CD14-positive monocyte (primary cell): ENCODE measurements around the gene UBIAD1. TPM values are rescaled to one million over a fixed set of nuclear protein-coding genes. Genes with fewer than 3 reads are reported as not detected.

Experiments
- DNase-seq, 3 donors: peaks; one replicate each; pipeline ENCODE4 v3.0.0-alpha.2; 2011 to 2022
- H2AFZ ChIP-seq: 2 replicates; pipeline ENCODE4 v1.6.0; 2012; ENCODE audit warnings: mild to moderate bottlenecking, low read depth, low read length, inconsistent platforms; ENCODE audit not compliant: insufficient read depth, poor library complexity, severe bottlenecking
- H3K27ac ChIP-seq, 2 donors: 1 replicate in 1 of 2; 2 replicates in 1 of 2; pipeline ENCODE4 v1.5.1; 2012 to 2013; ENCODE audit warnings: low read length in 2 of 2, control low read depth in 1 of 2, inconsistent platforms in 1 of 2, low read depth in 1 of 2, mild to moderate bottlenecking in 1 of 2
- H3K27me3 ChIP-seq, 2 donors: one replicate each; pipeline versions ENCODE4 v1.6.0 to v1.6.1; 2011 to 2013; ENCODE audit warnings: low read length in 2 of 2; ENCODE audit not compliant: control insufficient read depth in 2 of 2, insufficient read depth in 2 of 2
- H3K36me3 ChIP-seq, 2 donors: replicated peaks in 1 of 2; 1 replicate in 1 of 2; 2 replicates in 1 of 2; pipeline versions ENCODE4 v1.5.1 to v1.6.1; 2012 to 2013; ENCODE audit warnings: low read length in 2 of 2, control low read depth in 1 of 2, inconsistent platforms in 1 of 2, mild to moderate bottlenecking in 1 of 2; ENCODE audit not compliant: insufficient read depth in 2 of 2, control insufficient read depth in 1 of 2
- H3K4me1 ChIP-seq, 2 donors: 1 replicate in 1 of 2; 2 replicates in 1 of 2; pipeline versions ENCODE4 v1.5.1 to v1.6.1; 2012 to 2013; ENCODE audit warnings: low read length in 2 of 2, control low read depth in 1 of 2, inconsistent platforms in 1 of 2, mild to moderate bottlenecking in 1 of 2, moderate library complexity in 1 of 2; ENCODE audit not compliant: insufficient read depth in 2 of 2, control insufficient read depth in 1 of 2
- H3K4me2 ChIP-seq: replicated peaks from 2 replicates; pipeline ENCODE3; 2012; ENCODE audit warnings: low read length, moderate library complexity, mild to moderate bottlenecking; ENCODE audit not compliant: poor library complexity, severe bottlenecking; ENCODE audit errors: extremely low read depth
- H3K4me3 ChIP-seq, 3 experiments: fragments of 200-600 bp in 1 of 3; sonication (generic) in 1 of 3; replicated peaks in 1 of 3; 1 replicate in 2 of 3; 2 replicates in 1 of 3; pipeline ENCODE4 v1.5.1; 2011 to 2013; ENCODE audit warnings: low read length in 3 of 3, mild to moderate bottlenecking in 3 of 3, control low read depth in 2 of 3, low read depth in 2 of 3, inconsistent platforms in 1 of 3, moderate library complexity in 1 of 3
- H3K79me2 ChIP-seq: 2 replicates; pipeline ENCODE4 v1.6.0; 2012; ENCODE audit warnings: mild to moderate bottlenecking, control low read depth, inconsistent platforms, low read length, moderate library complexity; ENCODE audit not compliant: insufficient read depth
- H3K9ac ChIP-seq: 2 replicates; pipeline ENCODE4 v1.6.0; 2017; ENCODE audit warnings: low read length, mild to moderate bottlenecking; ENCODE audit not compliant: insufficient read depth, poor library complexity, severe bottlenecking
- H3K9me3 ChIP-seq, 2 donors: replicated peaks in 1 of 2; 1 replicate in 1 of 2; 2 replicates in 1 of 2; pipeline versions ENCODE4 v1.5.1 to v1.6.1; 2012 to 2013; ENCODE audit warnings: low read length in 2 of 2, control low read depth in 1 of 2; ENCODE audit not compliant: control insufficient read depth in 1 of 2, insufficient read depth in 1 of 2
- H4K20me1 ChIP-seq: 2 replicates; pipeline ENCODE4 v1.6.0; 2012; ENCODE audit warnings: mild to moderate bottlenecking, low read length, control low read depth, moderate library complexity; ENCODE audit not compliant: insufficient read depth
- H3K27ac Mint-ChIP-seq, 7 donors: one replicate each; pipeline ENCODE4 v1.8.0; 2020; ENCODE audit warnings: mild to moderate bottlenecking in 7 of 7, mixed read lengths in 7 of 7, moderate library complexity in 6 of 7, inconsistent platforms in 2 of 7
- H3K27me3 Mint-ChIP-seq, 3 donors: one replicate each; pipeline ENCODE4 v1.8.0; 2021 to 2022; ENCODE audit warnings: low read depth in 3 of 3, mild to moderate bottlenecking in 3 of 3, mixed read lengths in 3 of 3, moderate library complexity in 3 of 3, inconsistent platforms in 1 of 3
- H3K36me3 Mint-ChIP-seq, 2 donors: one replicate each; pipeline ENCODE4 v1.8.0; 2020; ENCODE audit warnings: mixed read lengths in 2 of 2, inconsistent platforms in 1 of 2, mild to moderate bottlenecking in 1 of 2
- H3K4me1 Mint-ChIP-seq: one replicate; pipeline ENCODE4 v1.8.0; 2020; ENCODE audit warnings: mild to moderate bottlenecking, mixed read lengths
- H3K4me3 Mint-ChIP-seq, 2 donors: one replicate each; pipeline ENCODE4 v1.8.0; 2020; ENCODE audit warnings: mild to moderate bottlenecking in 2 of 2, mixed read lengths in 2 of 2, moderate library complexity in 1 of 2
- H3K9me3 Mint-ChIP-seq, 7 donors: one replicate each; pipeline ENCODE4 v1.8.0; 2020 to 2022; ENCODE audit warnings: mixed read lengths in 7 of 7, mild to moderate bottlenecking in 6 of 7, moderate library complexity in 6 of 7, inconsistent platforms in 2 of 7
- WGBS: methylation state at CpG from one replicate; pipeline ENCODE4 v1.1.5; 2013; ENCODE audit warnings: missing lambda C conversion rate; ENCODE audit not compliant: insufficient coverage; 5-methylcytosine and 5-hydroxymethylcytosine counted together
- intact Hi-C, 2 donors: fragments of 100-400 bp; cut with micrococcal nuclease; formaldehyde crosslinking; loops; one replicate each; pipeline versions ENCODE4 v1.15.0 to v1.15.1; 2023
- polyA plus RNA-seq, 3 donors: library from polyadenylated mRNA; depleted of rRNA in 1 of 3; unstranded in 2 of 3; stranded (reverse) in 1 of 3; fragments of 300-500 nt in 2 of 3; fragments of >200 nt in 1 of 3; fragmentation: Illumina TruSeq in 2 of 3; gene quantifications; 1 replicate in 2 of 3; 2 replicates in 1 of 3; pipeline ENCODE4 v1.2.3, GENCODE V29; 2012 to 2021
- TF ChIP-seq, protein P1 (sequence below): fragments of 200-600 bp; IDR thresholded peaks from one replicate; pipeline ENCODE4 v1.8.0; 2022; ENCODE audit warnings: antibody characterized with exemption, mild to moderate bottlenecking

Gene UBIAD1
- polyA plus RNA-seq, 3 donors = 4.3 to 10.5 (median 9.8) TPM

DNA sequence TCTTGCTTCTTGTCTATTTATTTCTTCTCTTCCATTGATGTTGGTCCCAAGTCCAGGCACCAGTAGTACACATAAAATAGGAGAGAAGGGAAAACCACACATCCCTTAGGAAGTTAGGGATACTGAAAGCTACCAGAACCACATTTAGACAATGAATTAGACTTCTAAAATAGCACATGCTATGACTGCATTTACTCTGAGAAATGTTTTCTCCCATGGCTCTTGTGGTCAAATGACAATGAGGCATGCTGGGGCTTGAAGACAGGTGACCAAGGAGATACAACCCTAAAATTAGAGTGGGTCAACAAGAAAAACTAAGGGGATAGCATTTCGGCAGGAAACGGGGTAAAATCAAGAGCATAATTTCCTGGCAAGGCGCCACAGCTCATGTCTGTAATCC lies 27.8 kb upstream of the UBIAD1 start:
- Mint-ChIP-seq H3K27me3 (no peaks in the 10 kb centered on the region), H3K9me3 (no peaks in the 10 kb centered on the region)

DNA sequence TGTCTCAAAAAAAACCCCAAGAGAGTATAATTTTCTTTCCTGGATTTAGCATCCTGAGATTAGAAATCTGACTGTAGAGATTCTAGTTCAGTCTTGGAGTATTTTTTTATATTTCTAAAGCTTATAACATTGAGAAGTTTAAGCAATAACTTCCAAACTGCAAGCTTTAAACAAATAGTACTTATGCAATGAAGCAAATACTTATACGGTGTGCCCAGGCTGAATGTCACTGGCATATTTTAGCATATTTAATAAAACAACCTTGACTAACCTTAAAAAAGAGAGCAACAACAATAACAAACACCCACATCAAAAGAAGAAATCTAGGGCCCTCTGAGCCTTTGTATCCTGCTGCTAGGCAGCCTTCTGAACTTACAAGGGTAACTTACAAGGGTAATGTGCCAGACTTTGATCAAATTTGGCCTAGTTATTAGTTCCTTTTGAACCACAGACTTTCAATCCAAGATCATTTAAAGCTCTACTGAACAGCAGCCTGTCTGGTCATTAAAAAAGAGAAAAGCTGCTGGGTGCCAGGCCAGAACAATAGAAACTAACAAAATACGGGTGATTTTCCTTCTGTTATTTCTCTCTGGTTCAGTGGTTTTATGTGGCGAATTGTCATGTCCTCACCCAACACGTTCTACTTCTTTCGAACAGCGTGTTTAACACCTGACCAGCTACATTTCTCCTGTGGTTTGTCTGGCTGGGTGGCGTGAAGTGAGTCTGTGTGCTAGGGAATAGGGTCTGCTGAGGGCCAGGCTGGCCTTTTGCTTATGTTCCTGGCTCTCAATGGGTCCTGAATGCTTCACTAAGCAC lies 26.9 kb upstream of the UBIAD1 start:
- no peaks in the 10 kb centered on the region for H3K4me1 ChIP-seq

More for the DNA sequence above, 27.8 kb upstream of the UBIAD1 start:
- no peaks in the 10 kb centered on the region for H3K27me3 ChIP-seq
- H3K36me3 ChIP-seq = peaks cover 66 to 87% of the 10 kb centered on the region in 2 donors
- H3K9ac ChIP-seq = no peak overlapping the region
- H3K27ac ChIP-seq = no peak overlapping the region
- DNase-seq = no peak
- H3K4me3 ChIP-seq = no peak overlapping the region
- H3K9me3 ChIP-seq = no peaks in the 10 kb centered on the region
- H2AFZ ChIP-seq = no peak overlapping the region
- Mint-ChIP-seq H3K4me3 (no peak overlapping the region), H3K27ac (no peak overlapping the region), H3K4me1 (no peaks in the 10 kb centered on the region), H3K36me3 (peaks cover 54 to 83% of the 10 kb centered on the region in 2 donors)
- no peaks in the 10 kb centered on the region for H3K4me1 ChIP-seq
- H3K79me2 ChIP-seq = no peaks in the 10 kb centered on the region
- H3K4me2 ChIP-seq = no peak overlapping the region
- TF ChIP-seq, protein P1, sequence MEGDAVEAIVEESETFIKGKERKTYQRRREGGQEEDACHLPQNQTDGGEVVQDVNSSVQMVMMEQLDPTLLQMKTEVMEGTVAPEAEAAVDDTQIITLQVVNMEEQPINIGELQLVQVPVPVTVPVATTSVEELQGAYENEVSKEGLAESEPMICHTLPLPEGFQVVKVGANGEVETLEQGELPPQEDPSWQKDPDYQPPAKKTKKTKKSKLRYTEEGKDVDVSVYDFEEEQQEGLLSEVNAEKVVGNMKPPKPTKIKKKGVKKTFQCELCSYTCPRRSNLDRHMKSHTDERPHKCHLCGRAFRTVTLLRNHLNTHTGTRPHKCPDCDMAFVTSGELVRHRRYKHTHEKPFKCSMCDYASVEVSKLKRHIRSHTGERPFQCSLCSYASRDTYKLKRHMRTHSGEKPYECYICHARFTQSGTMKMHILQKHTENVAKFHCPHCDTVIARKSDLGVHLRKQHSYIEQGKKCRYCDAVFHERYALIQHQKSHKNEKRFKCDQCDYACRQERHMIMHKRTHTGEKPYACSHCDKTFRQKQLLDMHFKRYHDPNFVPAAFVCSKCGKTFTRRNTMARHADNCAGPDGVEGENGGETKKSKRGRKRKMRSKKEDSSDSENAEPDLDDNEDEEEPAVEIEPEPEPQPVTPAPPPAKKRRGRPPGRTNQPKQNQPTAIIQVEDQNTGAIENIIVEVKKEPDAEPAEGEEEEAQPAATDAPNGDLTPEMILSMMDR = no peak
- intact Hi-C loops = no loop called here
- H4K20me1 ChIP-seq = peaks cover 3% of the 10 kb centered on the region
- WGBS = 100% methylated on average over 1 of the region's 3 CpGs

More for the DNA sequence above, 26.9 kb upstream of the UBIAD1 start:
- H2AFZ ChIP-seq = no peak overlapping the region
- H3K9ac ChIP-seq = no peak overlapping the region
- intact Hi-C loops = no loop called here
- no peak overlapping the region for H3K27ac ChIP-seq
- Mint-ChIP-seq H3K4me3 (no peak overlapping the region), H3K9me3 (peaks cover 0 to 2% (median 0%) of the 10 kb centered on the region in 7 donors), H3K4me1 (no peaks in the 10 kb centered on the region), H3K36me3 (peaks cover 56 to 83% of the 10 kb centered on the region in 2 donors), H3K27me3 (peaks cover 0 to 2% (median 0%) of the 10 kb centered on the region in 3 donors), H3K27ac (peak overlapping the region in 1 of 7 donors; percentile 22)
- H4K20me1 ChIP-seq = peaks cover 3% of the 10 kb centered on the region
- H3K36me3 ChIP-seq = peaks cover 67 to 87% of the 10 kb centered on the region in 2 donors
- H3K27me3 ChIP-seq = no peaks in the 10 kb centered on the region
- WGBS = 100% methylated on average over 3 of the region's 7 CpGs
- DNase-seq = no peak
- H3K4me3 ChIP-seq = no peak overlapping the region
- H3K79me2 ChIP-seq = no peaks in the 10 kb centered on the region
- no peak overlapping the region for H3K4me2 ChIP-seq
- no peaks in the 10 kb centered on the region for H3K9me3 ChIP-seq
- TF ChIP-seq, protein P1 = no peak
